HG02938 (cell line): Measurements from ENCODE around the gene LDHAL6B.
"Not testable (repeated sequence)": the region's sequence is repeated elsewhere in the genome, so short reads cannot be mapped to it uniquely, and the experiment has no call there.

Experiments used
- ATAC-seq: cut with Tn5 transposase; IDR thresholded peaks from one replicate; pipeline ENCODE4 v1.9.1; 2021; ENCODE audit warnings: mild to moderate bottlenecking, moderate library complexity; ENCODE audit not compliant: unreplicated experiment

LDHAL6B gene

GRCh38 chr15:59206623-59207183 is at the start of gene LDHAL6B:
LDHAL6B (plus strand) TSS chr15:59206843; CDS start chr15:59206941, 98 bp downstream.
- ATAC-seq, result no peak

GRCh38 chr15:59157396-59157795 is 49.2 kb upstream of the LDHAL6B start:
- ATAC-seq, result no peak

- ATAC-seq, result no peak
These were observed 48.6 kb upstream of the LDHAL6B start for GRCh38 chr15:59157840-59158700.

- no peak for ATAC-seq
These were observed 48.0 kb upstream of the LDHAL6B start for GRCh38 chr15:59158701-59159034.

- no peak for ATAC-seq
These were observed 47.4 kb upstream of the LDHAL6B start for GRCh38 chr15:59159210-59159609.

- ATAC-seq, result no peak
These were observed 45.6 kb upstream of the LDHAL6B start for GRCh38 chr15:59160880-59161593.

- ATAC-seq, result not testable (repeated sequence)
These were observed 44.6 kb upstream of the LDHAL6B start for GRCh38 chr15:59162080-59162479.

- ATAC-seq, result no peak
These were observed 40.9 kb upstream of the LDHAL6B start for GRCh38 chr15:59165726-59166125.

GRCh38 chr15:59166166-59166565 is 40.5 kb upstream of the LDHAL6B start:
- ATAC-seq, result no peak

- no peak for ATAC-seq
These were observed 39.9 kb upstream of the LDHAL6B start for GRCh38 chr15:59166601-59167265.

GRCh38 chr15:59168536-59168935 is 38.1 kb upstream of the LDHAL6B start:
- no peak for ATAC-seq

GRCh38 chr15:59169251-59169708 is 37.4 kb upstream of the LDHAL6B start:
- no peak for ATAC-seq

GRCh38 chr15:59170295-59171066 is 36.2 kb upstream of the LDHAL6B start:
- no peak for ATAC-seq

GRCh38 chr15:59171067-59171397 is 35.6 kb upstream of the LDHAL6B start:
- no peak for ATAC-seq

GRCh38 chr15:59172289-59172901 is 34.2 kb upstream of the LDHAL6B start:
- no peak for ATAC-seq

GRCh38 chr15:59173194-59173593 is 33.4 kb upstream of the LDHAL6B start:
- no peak for ATAC-seq

GRCh38 chr15:59174151-59174834 is 32.4 kb upstream of the LDHAL6B start:
- ATAC-seq, result no peak

GRCh38 chr15:59174835-59175831 is 31.5 kb upstream of the LDHAL6B start:
- no peak for ATAC-seq
